HepG2 (cell line): ENCODE measurements around the gene KMT2B. TPM values are rescaled to one million over a fixed set of nuclear protein-coding genes. Genes with fewer than 3 reads are reported as not detected.

Source experiments
- ADNP ChIP-seq: sonication (generic); formaldehyde crosslinking; IDR thresholded peaks from 2 replicates; pipeline ENCODE4 v1.4.0; 2020; ENCODE audit warnings: missing genetic modification reagents
- DNMT1 ChIP-seq: sonication (generic); formaldehyde crosslinking; IDR thresholded peaks from 2 replicates; pipeline ENCODE4 v1.5.1; 2020; ENCODE audit warnings: mild to moderate bottlenecking, missing genetic modification reagents
- GFI1 ChIP-seq: sonication (generic); formaldehyde crosslinking; IDR thresholded peaks from 2 replicates; pipeline ENCODE4 v1.5.0; 2020; ENCODE audit warnings: missing genetic modification reagents, mild to moderate bottlenecking, borderline replicate concordance
- HCFC1 ChIP-seq: fragments of 150-350 bp; IDR thresholded peaks from 2 replicates; pipeline ENCODE4 v1.6.1; 2014; ENCODE audit warnings: low read depth, low read length
- HIVEP1 ChIP-seq: sonication (generic); formaldehyde crosslinking; IDR thresholded peaks from 2 replicates; pipeline ENCODE4 v1.4.0; 2020; ENCODE audit warnings: mild to moderate bottlenecking, missing genetic modification reagents
- HNF1B ChIP-seq: sonication (generic); formaldehyde crosslinking; IDR thresholded peaks from 2 replicates; pipeline ENCODE4 v1.5.1; 2020; ENCODE audit warnings: mild to moderate bottlenecking, moderate library complexity, missing genetic modification reagents
- HOXD1 ChIP-seq: sonication (generic); formaldehyde crosslinking; IDR thresholded peaks from 2 replicates; pipeline ENCODE4 v1.5.0; 2020; ENCODE audit warnings: missing genetic modification reagents
- KLF13 ChIP-seq: sonication (generic); formaldehyde crosslinking; IDR thresholded peaks from 2 replicates; pipeline ENCODE4 v1.4.0; 2020; ENCODE audit warnings: mild to moderate bottlenecking, missing genetic modification reagents
- SALL1 ChIP-seq: sonication (generic); formaldehyde crosslinking; IDR thresholded peaks from 2 replicates; pipeline ENCODE4 v1.8.0; 2022; ENCODE audit warnings: mild to moderate bottlenecking, missing genetic modification reagents
- SKI ChIP-seq: fragments of 450-650 bp; IDR thresholded peaks from one replicate; pipeline ENCODE4 v1.6.1; 2018; ENCODE audit warnings: mild to moderate bottlenecking; ENCODE audit not compliant: partially characterized antibody
- TBL1XR1 ChIP-seq: fragments of 150-350 bp; IDR thresholded peaks from 2 replicates; pipeline ENCODE4 v1.6.1; 2014; ENCODE audit warnings: borderline replicate concordance, low read length; ENCODE audit not compliant: partially characterized antibody
- TOE1 ChIP-seq: sonication (generic); formaldehyde crosslinking; IDR thresholded peaks from 2 replicates; pipeline ENCODE4 v1.4.0; 2020; ENCODE audit warnings: mild to moderate bottlenecking, missing genetic modification reagents
- ZFP90 ChIP-seq: sonication (generic); formaldehyde crosslinking; IDR thresholded peaks from 2 replicates; pipeline ENCODE4 v1.8.0; 2022; ENCODE audit warnings: missing genetic modification reagents, mild to moderate bottlenecking, inconsistent platforms, borderline replicate concordance
- ZNF318 ChIP-seq: sonication (generic); formaldehyde crosslinking; IDR thresholded peaks from 2 replicates; pipeline ENCODE4 v1.4.0; 2020; ENCODE audit warnings: mild to moderate bottlenecking, missing genetic modification reagents
- ZNF709 ChIP-seq: sonication (generic); formaldehyde crosslinking; IDR thresholded peaks from 2 replicates; pipeline ENCODE4 v1.5.0; 2020; ENCODE audit warnings: mild to moderate bottlenecking, missing genetic modification reagents
- ZNF713 ChIP-seq: sonication (generic); formaldehyde crosslinking; IDR thresholded peaks from 2 replicates; pipeline ENCODE4 v1.4.0; 2020; ENCODE audit warnings: mild to moderate bottlenecking, missing genetic modification reagents
- ZNF790 ChIP-seq: sonication (generic); formaldehyde crosslinking; IDR thresholded peaks from 2 replicates; pipeline ENCODE4 v1.8.0; 2022; ENCODE audit warnings: missing genetic modification reagents, mild to moderate bottlenecking, borderline replicate concordance
- ZNF883 ChIP-seq: sonication (generic); formaldehyde crosslinking; IDR thresholded peaks from 2 replicates; pipeline ENCODE4 v1.5.1; 2020; ENCODE audit warnings: mild to moderate bottlenecking, missing genetic modification reagents; ENCODE audit errors: not compliant biosample characterization
- polyA plus RNA-seq, 8 experiments: library from polyadenylated mRNA; depleted of rRNA in 3 of 8; stranded (reverse) in 7 of 8; unstranded in 1 of 8; fragments of >200 nt; fragmentation: Illumina TruSeq in 4 of 8; extraction: Trizol in 4 of 8; gene quantifications; 2 replicates each; pipeline versions ENCODE4 v1.2.1 to v1.2.3, GENCODE V29; 2011 to 2016; ENCODE audit warnings: low read depth in 4 of 8, missing spikeins in 1 of 8, mixed read lengths in 1 of 8; ENCODE audit not compliant: insufficient read depth in 1 of 8
- total RNA-seq, 5 experiments: library from RNA; depleted of rRNA; stranded (reverse); fragments of >200 nt; fragmentation: Illumina TruSeq; extraction: Trizol; gene quantifications; 2 replicates each; pipeline ENCODE4 v1.2.3, GENCODE V29; 2016; ENCODE audit warnings: low read depth in 1 of 5
- TF ChIP-seq, protein P1 (sequence below): fragments of 450-650 bp; IDR thresholded peaks from 2 replicates; pipeline ENCODE4 v1.6.1; 2016

The KMT2B gene
- total and polyA plus RNA-seq, 2 of the 13 experiments (the other 11 are each of a cell fraction or from before 2014, with no cell fraction given) = 6.2 to 16.9 TPM

- TF ChIP-seq ZNF883 (CRISPR knock-in tag) (peak; percentile 34), HCFC1 (no peak), HIVEP1 (CRISPR knock-in tag) (no peak), SKI (no peak), ADNP (CRISPR knock-in tag) (no peak), ZNF790 (CRISPR knock-in tag) (no peak), HOXD1 (CRISPR knock-in tag) (no peak), SALL1 (CRISPR knock-in tag) (no peak), TBL1XR1 (no peak), KLF13 (CRISPR knock-in tag) (no peak), ZNF709 (no peak), HNF1B (CRISPR knock-in tag) (no peak), TOE1 (no peak), ZFP90 (CRISPR knock-in tag) (no peak), ZNF318 (CRISPR knock-in tag) (no peak), ZNF713 (CRISPR knock-in tag) (no peak), DNMT1 (CRISPR knock-in tag) (no peak), GFI1 (no peak)
- TF ChIP-seq, protein P1, sequence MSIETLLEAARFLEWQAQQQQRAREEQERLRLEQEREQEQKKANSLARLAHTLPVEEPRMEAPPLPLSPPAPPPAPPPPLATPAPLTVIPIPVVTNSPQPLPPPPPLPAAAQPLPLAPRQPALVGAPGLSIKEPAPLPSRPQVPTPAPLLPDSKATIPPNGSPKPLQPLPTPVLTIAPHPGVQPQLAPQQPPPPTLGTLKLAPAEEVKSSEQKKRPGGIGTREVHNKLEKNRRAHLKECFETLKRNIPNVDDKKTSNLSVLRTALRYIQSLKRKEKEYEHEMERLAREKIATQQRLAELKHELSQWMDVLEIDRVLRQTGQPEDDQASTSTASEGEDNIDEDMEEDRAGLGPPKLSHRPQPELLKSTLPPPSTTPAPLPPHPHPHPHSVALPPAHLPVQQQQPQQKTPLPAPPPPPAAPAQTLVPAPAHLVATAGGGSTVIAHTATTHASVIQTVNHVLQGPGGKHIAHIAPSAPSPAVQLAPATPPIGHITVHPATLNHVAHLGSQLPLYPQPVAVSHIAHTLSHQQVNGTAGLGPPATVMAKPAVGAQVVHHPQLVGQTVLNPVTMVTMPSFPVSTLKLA = no peak
Observed at GRCh38 chr19:35786299-35787160, 68.7 kb downstream of the KMT2B start (continued).
